Esophagus muscularis mucosa (tissue), 3 donors: ENCODE measurements around the gene MAPKAP1.

ENCODE experiments used
- CTCF ChIP-seq, 3 experiments: fragments of 200-600 bp in 2 of 3; fragments of 450-650 bp in 1 of 3; sonication (generic) in 2 of 3; IDR thresholded peaks; one replicate each; pipeline ENCODE4 v1.5.1; 2017 to 2019; ENCODE audit warnings: antibody characterized with exemption in 3 of 3, mild to moderate bottlenecking in 2 of 3, moderate library complexity in 1 of 3
- POLR2AphosphoS5 ChIP-seq, 2 donors: sonication (generic); formaldehyde crosslinking; IDR thresholded peaks; one replicate each; pipeline ENCODE4 v1.6.1; 2017; ENCODE audit warnings: antibody characterized with exemption in 2 of 2

GRCh38 chr9:125507226-125507625 is 199.8 kb downstream of the MAPKAP1 start:
- TF ChIP-seq CTCF (IDR thresholded peaks at IDR 0.05) = no peak
- TF ChIP-seq POLR2AphosphoS5 (IDR thresholded peaks at IDR 0.05) = no peak
